ENCODE measurements around the gene CUL2. TPM values are rescaled to one million over a fixed set of nuclear protein-coding genes. Genes with fewer than 3 reads are reported as not detected.
A peak's percentile ranks its signal among the peaks of the same experiment; 100 is the strongest.
"Not testable (repeated sequence)": the region's sequence is repeated elsewhere in the genome, so short reads cannot be mapped to it uniquely, and the experiment has no call there.

CUL2 gene
- total RNA-seq = 25.6 TPM

GRCh38 chr10:35090162-35090954, at the start of gene CUL2:
TSS of gene CUL2 (minus strand) at chr10:35090341. CDS start at chr10:35071317, 19,024 bp downstream.
- peak; percentile 94 for DNase-seq

DNA sequence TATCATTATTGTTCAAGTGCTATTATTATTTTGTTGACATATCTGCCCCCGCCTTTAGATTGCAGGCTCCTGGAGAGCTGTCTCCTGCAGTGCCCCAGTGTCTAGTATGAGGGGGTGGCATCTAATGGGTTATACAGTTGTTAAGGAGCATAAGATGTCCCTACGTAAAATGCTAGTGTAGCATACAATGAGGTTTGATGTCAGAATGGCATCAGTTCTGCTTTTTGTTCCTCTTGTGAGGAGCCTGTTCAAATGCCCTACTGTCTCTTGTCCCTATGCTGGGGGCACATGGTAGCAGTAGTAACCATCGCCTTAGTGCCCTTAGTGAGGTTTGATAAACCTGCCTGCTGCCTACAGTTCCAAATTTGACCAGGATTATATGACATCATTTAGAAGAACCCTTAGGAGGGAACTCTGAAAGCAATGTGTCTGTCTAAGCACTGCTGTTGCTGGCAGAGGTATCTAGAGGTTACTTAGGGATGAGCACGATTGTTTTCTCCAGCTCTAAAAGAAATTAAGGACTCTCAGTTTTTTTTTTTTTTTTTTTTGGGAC, 46.2 kb upstream of the CUL2 start:
- DNase-seq = no peak

DNA sequence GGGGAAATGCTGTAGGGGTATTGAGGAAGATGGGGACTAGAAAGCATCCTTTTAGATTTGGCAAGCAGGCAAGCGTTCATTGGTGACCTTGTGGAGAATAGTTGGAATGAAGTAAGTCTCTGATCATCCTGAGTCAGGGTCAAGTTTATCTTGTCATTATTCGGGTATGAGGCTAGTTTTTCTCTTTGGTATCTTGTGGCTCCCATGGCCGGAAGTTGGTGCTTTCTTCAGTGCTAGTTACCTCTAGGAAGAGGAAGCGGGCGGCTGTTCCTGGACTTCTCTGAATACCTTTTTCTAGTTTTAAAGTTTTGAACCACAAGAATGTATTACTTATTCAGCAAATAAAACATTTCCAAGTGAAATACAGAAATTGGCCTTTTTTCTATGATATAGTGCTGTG, 45.7 kb upstream of the CUL2 start:
- no peak for DNase-seq

DNA sequence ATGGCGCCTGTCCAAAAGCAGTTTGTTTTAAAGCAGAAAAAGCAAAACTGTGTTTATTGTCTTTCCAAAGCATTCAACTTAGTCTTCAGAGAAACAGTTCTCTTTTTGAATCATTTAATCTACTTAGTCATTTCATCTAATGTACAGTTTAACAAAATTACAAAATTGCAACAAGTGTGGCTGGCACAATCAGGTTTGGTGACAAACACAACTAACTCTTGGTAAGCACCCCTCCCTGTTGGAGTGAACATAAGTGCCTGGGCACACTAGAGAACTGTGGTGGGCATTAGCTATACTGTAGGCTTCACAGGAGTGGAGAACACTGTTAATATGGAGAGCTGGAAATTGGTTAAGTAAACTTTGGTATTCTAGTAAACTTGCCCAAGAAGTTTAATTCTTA, 43.4 kb upstream of the CUL2 start:
- no peak for DNase-seq

GRCh38 chr10:35132727-35133126, 42.6 kb upstream of the CUL2 start:
- no peak for DNase-seq

GRCh38 chr10:35130663-35131062, 40.5 kb upstream of the CUL2 start:
- no peak for DNase-seq

DNA sequence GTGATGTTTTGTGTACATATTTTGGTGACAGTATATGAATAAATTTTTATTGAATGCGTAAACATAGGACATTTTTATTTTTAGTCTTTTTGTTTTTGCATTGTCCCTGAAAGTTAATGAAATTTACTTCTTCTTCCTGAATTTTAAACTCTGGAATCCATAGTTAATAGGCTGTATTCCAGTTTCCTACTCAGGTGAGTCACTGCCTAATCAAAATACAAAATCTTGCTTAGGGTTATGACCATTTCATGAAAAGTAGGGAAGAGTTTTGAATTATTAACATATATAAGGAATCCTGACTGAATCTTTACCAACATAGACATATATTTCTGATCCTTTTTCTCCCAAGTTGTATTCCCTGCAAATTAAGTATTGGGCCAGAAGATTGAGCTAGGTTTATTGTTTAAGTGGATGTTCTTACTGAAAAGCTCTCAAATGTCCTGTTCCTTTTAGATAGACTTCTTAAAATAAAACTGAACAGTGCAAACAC, 39.1 kb upstream of the CUL2 start:
- DNase-seq = no peak

DNA sequence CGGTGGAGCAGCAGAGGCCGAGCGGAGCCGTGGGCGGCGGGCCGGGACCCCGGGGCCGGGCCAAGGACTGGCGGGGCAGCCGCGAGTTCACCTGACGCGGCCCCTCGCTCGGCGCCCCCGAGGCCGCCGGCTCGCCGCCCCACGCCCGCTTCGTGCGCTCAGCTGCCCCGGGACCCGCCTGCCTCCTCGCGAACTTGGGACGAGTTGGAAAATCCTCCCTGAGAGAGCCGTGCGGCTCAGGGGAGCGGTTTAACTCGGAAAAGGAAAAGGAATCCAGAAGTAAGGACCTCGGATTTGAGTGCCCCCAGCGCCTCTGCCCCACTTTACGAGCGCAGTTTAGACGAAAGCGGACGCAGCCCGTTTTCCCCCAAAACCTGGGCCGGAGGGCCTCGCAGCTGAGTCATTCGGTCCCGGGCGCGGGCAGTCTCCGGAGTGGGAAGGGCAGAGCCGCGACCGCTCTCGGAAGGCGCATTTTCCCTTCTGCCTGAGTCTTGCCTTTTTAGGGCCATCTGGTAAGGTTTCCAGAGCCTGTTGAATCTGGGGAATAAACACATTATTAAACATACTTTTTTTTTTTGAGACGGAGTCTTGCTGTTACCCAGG, 37.2 kb upstream of the CUL2 start:
- peak; percentile 49 for DNase-seq

DNA sequence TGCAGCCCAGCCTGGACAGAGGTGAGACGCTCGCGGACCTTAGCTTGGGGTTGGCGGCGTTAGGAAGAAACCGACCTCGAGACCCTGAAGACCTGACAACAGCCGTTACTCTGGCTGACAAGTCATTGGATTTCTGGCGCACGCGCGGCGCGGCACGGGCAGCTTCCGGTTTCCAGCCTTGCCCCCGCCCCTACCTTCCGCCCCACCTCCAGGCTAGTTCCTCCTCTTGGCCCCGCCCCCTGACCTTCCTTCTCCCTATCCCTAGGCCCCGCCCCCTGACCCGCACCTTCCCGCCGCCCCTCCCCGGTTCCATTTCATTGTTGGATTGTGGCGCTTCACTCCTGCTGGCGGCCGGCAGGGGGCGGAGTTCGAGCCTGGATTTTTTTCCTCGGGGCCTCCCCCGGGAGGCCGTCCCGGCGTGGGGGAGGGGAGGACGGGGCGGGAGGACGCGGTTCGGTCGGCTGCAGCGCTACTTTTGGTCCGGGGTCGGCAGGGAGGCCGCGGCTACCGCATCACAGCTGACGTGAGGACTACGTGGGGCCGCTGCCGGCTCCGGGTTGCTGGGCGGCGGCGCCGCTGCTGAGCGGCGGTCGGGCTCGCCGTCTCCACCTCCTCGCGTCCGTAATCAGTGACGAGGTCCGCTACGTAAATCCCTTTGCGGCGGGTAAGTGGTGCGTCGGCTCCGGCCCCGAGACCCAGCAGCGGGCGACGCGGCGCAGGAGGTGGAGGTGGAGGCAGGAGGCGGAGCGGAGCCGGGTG, 36.6 kb upstream of the CUL2 start, which contains the start of gene CREM:
TSS of gene CREM (plus strand) at position 317 of the 759 bp plus-strand sequence. CDS start 10,990 bp downstream, outside the sequence.
- DNase-seq = peak; percentile 98

- DNase-seq = no peak
Measured at GRCh38 chr10:35126062-35126529, 36.0 kb upstream of the CUL2 start.

GRCh38 chr10:35124540-35124939, 34.4 kb upstream of the CUL2 start:
- no peak for DNase-seq

GRCh38 chr10:35119378-35119777, 29.2 kb upstream of the CUL2 start:
- no peak for DNase-seq

GRCh38 chr10:35112571-35112970, 22.4 kb upstream of the CUL2 start:
- DNase-seq = no peak

DNA sequence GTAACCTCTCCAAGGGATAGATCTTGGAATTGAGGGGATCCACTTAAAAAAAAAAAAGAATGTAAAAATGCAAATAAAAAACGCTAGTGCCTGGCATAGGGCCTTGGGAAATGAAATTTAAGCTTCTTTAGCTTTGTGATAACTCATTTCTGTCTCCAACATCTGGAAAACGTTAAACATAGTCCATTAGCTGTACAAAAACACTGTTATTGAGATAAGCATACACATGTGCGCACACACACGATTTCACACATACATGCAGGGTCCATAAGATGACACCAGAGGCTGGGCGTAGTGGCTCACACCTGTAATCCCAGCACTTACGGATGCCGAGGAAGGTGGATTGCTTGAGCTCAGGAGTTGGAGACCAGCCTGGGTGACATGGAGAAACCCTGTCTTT, 13.7 kb upstream of the CUL2 start:
- peak; percentile 40 for DNase-seq

GRCh38 chr10:35097510-35097909, 7.4 kb upstream of the CUL2 start:
- no peak for DNase-seq

GRCh38 chr10:35096312-35096711, 6.2 kb upstream of the CUL2 start:
- no peak for DNase-seq

GRCh38 chr10:35092851-35093250, 2.7 kb upstream of the CUL2 start:
- DNase-seq = no peak

- no peak for DNase-seq
Measured at GRCh38 chr10:35091994-35092790, 2.1 kb upstream of the CUL2 start.

GRCh38 chr10:35089611-35090161, 455 bp downstream of the CUL2 start:
- DNase-seq = peak; percentile 8

DNA sequence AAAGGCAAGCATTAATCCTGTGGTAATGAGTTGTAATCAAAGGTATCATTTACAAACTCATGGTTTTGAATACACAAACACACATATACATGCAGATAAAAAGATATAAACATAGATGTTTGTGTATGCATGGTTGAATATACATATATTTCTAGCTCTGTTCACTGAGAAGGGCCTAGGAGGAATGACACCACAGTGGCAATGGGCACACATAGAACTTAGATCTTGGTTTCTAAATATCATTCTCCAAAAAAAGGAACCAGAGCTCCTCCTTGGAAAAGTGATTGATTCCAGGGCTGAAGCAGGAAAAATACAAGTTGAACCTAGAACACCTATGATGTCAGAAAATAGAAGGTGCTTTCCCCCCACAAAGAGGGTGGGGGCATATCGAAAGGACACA, 6.9 kb downstream of the CUL2 start:
- no peak for DNase-seq

DNA sequence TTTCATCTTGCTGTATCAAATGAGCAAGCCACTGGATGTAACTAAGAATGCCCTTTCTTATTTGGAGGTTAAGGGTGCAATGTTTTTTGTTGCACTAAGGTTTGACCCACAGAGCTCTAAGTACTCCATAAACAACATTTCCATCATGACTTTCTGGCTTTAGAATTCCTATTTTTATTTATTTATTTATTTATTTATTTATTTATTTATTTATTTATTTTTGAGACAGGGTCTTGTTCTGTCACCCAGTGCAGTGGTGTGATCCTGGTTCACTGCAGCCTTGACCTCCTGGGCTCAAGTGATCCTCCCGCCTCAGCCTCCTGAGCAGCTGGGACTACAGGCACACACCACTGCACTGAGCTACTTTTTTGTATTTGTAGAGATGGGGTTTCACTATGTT, 9.9 kb downstream of the CUL2 start:
- not testable (repeated sequence) for DNase-seq

Data from skin of body (tissue), 2 donors.